ENCODE results near the gene FCGR3A.
"Not testable (repeated sequence)": the region's sequence is repeated elsewhere in the genome, so short reads cannot be mapped to it uniquely, and the experiment has no call there.

FCGR3A gene

DNA sequence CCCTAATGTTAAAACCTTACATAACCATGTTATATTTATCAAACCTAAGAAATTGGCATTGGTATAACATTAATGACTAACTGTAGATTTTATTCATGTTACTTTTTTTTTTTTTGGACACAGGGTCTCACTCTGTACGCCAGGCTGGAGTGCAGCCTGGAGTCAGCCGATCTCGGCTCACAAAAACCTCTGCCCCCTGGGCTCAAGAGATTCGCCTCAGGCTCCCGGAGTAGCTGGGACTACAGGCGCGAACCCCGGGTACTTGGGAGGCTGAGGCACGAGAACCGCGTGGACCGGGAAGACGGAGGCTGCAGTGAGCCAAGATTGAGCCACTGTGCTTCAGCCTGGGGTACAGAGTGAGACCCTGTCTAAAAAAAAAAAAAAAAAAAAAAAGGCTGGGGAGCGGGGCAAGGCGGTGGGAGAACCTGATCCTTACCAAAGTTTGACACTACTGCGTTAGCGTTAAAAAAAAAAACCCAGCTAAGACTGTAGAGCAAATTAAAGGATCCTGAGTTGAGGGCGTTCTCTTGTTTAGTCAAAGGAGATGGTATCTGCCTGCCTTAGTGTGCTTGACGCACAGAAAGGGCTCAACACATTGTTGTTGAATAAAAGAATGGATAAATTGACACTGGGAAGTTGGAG is 20.0 kb downstream of the FCGR3A start:
- not testable (repeated sequence) for DNase-seq

- DNase-seq, result not testable (repeated sequence)
Measured at GRCh38 chr1:161528550-161528949, 21.1 kb downstream of the FCGR3A start.

- not testable (repeated sequence) for DNase-seq
Measured at GRCh38 chr1:161525918-161526317, 23.7 kb downstream of the FCGR3A start.

DNA sequence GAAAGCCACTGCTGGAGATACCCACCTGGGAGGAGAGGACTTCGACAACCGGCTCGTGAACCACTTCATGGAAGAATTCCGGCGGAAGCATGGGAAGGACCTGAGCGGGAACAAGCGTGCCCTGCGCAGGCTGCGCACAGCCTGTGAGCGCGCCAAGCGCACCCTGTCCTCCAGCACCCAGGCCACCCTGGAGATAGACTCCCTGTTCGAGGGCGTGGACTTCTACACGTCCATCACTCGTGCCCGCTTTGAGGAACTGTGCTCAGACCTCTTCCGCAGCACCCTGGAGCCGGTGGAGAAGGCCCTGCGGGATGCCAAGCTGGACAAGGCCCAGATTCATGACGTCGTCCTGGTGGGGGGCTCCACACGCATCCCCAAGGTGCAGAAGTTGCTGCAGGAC is 24.3 kb downstream of the FCGR3A start:
- DNase-seq, result not testable (repeated sequence)

DNA sequence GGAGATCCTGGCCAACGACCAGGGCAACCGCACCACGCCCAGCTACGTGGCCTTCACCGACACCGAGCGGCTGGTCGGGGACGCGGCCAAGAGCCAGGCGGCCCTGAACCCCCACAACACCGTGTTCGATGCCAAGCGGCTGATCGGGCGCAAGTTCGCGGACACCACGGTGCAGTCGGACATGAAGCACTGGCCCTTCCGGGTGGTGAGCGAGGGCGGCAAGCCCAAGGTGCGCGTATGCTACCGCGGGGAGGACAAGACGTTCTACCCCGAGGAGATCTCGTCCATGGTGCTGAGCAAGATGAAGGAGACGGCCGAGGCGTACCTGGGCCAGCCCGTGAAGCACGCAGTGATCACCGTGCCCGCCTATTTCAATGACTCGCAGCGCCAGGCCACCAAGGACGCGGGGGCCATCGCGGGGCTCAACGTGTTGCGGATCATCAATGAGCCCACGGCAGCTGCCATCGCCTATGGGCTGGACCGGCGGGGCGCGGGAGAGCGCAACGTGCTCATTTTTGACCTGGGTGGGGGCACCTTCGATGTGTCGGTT is 24.8 kb downstream of the FCGR3A start:
- DNase-seq, result not testable (repeated sequence)

DNA sequence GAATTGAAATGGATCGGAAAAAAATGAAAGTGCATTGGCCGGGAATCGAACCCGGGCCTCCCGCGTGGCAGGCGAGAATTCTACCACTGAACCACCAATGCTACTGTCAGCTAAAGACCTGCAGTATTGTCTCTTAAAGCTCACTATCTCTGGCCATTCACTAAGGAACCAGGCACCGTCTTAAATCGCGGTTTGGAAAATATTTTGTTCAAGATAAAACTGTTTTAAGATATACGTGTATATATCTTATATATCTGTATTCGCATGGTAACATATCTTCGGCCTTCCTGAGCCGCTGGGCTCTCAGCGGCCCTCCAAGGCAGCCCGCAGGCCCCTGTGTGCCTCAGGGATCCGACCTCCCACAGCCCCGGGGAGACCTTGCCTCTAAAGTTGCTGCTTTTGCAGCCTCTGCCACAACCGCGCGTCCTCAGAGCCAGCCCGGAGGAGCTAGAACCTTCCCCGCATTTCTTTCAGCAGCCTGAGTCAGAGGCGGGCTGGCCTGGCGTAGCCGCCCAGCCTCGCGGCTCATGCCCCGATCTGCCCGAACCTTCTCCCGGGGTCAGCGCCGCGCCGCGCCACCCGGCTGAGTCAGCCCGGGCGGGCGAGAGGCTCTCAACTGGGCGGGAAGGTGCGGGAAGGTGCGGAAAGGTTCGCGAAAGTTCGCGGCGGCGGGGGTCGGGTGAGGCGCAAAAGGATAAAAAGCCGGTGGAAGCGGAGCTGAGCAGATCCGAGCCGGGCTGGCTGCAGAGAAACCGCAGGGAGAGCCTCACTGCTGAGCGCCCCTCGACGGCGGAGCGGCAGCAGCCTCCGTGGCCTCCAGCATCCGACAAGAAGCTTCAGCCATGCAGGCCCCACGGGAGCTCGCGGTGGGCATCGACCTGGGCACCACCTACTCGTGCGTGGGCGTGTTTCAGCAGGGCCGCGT is 25.5 kb downstream of the FCGR3A start, which contains the start of gene HSPA6:
Gene HSPA6, plus strand, starts transcription at position 724 of the 925 bp plus-strand sequence. Its CDS starts 119 bp downstream, at position 843.
- DNase-seq, result peak; percentile 58

DNA sequence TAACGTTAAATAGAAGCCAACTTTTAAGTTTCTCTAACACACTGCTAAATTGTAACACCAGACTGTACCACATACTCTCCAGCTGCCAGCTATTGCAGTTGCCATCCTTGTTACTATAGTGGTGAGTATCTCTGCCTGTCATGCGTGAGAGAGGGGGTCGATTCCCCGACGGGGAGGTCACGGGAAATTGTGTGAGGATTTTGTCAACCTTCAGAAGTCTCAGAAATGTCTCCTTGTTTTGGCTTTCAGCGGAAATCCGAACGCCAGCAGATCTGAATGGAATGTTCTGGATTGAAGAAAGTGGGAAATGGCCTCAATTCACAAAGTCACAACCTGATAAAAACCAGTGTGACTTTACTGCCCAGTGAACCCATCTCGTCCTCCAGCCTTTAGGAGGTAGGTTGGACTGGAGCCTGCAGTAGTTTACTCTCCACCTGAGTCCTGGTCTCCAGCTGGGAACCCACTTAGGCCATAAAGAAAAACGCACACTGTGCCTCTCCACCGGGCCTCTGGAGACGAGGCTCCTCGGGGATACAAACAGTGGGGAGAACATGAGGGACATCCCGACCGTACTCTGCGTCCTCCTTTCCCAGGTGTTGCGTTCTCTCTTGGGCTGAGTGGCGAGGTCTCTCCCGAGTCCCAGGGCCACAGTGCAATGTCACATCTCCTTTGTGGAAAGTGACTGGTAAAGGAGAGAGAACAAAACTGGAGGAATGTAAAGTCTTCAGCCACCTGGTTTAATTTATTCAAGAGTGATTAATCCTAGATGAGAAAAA is 26.4 kb downstream of the FCGR3A start:
- not testable (repeated sequence) for DNase-seq

- DNase-seq, result not testable (repeated sequence)
Measured at GRCh38 chr1:161513953-161514352, 35.7 kb downstream of the FCGR3A start.

GRCh38 chr1:161513448-161513780 is 36.2 kb downstream of the FCGR3A start:
- DNase-seq, result not testable (repeated sequence)

DNA sequence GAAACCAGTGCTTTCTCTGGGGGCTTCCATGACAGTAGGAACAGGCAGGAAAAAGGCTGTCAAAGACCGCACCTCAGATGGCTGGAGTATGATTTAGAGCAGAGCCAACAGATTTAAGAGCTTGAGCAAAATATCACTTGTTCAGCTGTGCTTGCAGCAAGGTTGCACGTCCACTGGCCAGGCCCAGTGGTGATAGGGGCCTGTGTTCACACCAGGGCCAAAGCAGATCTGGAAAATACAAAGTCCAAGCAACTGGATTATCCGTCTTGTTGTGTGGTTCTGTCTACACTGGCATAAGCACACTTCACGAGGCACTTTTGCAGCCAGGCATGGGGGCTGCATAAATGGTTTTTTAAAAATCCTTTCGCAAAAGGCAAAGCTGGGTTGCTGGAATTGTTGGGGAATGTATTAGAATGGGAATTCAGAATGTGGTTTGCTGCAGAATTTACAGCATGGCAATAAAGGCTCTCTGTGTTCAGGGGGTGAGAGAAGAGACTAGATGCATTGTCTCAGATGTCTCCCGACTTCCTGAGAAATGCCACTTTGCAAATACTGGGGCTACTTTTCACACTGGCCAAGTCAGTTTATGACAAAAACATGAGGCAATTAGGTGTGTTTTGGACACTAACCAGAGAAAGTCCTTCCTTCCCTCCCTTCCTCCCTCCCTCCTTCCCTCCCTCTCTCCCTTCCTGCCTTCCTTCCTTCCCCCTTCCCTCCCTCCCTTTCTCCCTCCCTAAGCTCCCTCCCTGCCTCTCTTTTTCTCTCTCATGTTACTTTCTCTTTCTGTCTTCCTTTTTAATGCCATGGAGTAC is 36.8 kb downstream of the FCGR3A start:
- not testable (repeated sequence) for DNase-seq

DNA sequence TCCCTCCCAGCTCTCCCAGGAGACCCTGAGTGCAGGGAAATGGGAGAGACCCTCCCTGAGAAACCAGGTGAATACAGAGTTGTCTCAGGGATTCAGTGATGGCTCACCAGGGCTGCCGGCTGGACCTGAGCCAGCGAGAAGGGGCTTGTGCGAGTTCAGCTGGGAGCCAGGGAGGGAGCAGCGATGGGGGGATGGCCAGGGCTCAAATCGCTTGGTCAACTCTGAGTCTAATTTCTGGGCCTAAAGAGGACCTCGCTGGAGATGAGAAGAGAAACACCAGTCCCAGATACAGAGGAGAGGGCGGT is 37.9 kb downstream of the FCGR3A start:
- no peak for DNase-seq

DNA sequence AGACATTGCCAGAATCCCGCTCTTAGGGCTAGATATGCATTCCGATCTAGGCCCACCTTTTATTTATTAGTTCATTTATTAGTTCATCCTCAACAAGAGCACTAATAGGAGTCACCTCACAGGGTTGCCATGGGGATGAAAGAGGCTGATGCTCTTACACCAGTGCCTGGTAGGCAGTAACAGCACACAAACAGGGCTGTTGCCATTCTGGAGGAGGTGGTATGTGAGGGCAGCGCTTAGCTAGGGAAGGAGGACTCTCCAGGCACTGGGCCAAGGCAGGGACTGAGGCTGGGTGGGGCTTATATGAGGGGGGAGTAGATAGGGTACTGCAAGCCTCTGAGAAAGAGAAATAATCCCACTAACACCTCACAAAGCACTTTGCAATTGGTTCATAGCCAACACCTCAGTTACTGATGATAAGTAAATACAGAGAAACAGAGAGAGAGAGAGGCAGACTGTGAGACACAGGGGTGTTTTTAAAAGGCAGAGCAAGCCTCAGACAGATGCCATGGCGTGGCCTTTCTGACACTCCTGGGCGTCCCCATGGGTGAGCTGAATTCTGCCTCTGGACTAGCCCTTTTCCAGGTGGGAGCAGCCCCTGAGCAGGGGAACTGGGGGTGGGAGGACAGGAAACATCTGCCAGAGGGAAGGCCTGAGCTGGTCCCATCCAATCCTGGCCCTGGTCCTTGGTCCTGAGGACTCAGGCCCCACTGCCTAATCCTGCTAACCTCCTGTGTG is 38.4 kb downstream of the FCGR3A start:
- DNase-seq, result peak; percentile 14

DNA sequence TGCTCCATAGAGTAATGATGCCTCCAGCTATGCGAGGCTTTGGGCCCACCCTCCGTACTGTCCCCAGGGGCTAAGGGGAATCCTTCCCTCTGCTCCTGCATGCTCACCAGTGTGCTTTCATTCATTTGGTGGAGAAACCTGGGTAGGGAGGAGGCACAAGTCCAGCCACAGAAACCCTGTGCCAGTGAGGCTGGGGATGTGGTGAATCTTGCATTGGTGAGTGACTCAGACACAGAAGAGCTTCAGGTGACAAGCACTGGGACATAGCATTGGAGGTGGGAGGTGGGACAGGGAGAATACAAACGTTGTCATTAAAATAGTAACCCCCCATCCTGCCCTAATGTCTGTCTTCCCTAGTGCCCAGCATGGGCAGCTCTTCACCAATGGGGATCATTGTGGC is 39.1 kb downstream of the FCGR3A start:
- no peak for DNase-seq

GRCh38 chr1:161506336-161507223 is 43.0 kb downstream of the FCGR3A start:
- no peak for DNase-seq

DNA sequence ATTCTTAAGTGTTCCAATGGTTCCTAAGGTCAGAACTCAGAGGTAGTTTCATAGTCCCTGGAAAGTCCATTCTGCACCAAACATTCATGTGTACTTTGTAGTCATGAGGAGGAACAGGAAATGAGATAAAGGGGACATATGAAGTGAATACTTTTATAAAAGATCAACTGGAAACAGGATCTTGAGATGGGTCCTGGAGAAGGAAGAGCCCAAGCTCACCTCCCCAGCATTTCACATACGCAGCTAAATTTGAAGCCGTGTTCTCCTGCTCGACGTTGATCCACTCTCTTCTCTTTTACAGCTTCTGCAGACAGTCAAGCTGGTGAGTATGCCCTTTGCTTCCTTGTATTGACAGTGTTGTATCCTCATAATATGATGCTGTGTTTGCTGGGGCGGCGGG is 43.9 kb downstream of the FCGR3A start:
- no peak for DNase-seq

GRCh38 chr1:161503394-161503748 is 46.2 kb downstream of the FCGR3A start:
- DNase-seq, result no peak

GRCh38 chr1:161502641-161503393 is 46.8 kb downstream of the FCGR3A start:
- peak; percentile 26 for DNase-seq

GRCh38 chr1:161502181-161502580 is 47.4 kb downstream of the FCGR3A start:
- DNase-seq, result no peak

DNA sequence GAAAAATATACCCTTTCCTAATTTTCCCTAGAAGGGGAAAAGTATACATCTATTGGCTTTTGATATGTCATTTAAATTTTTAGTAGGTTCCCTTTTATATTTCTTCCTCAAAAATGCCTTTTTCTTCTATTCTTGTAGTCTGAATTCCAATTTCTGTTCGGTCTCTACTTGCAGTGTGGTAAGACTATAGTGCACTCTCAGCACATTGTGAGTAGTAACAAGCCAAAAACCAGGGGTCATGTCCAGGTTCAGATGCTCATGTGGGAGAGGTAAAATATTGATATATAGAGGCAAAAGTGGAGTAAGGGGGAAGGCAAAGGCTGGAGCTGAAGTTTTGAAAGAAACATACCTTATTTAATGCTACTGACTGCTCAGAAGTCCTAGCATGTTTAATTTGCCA is 48.4 kb downstream of the FCGR3A start:
- no peak for DNase-seq

Data from NCI-H226 (cell line).